Breast epithelium (tissue), 3 donors: ENCODE data around the gene TTC23.

Experiments
- CTCF ChIP-seq, 3 donors: fragments of 450-650 bp; IDR thresholded peaks; one replicate each; pipeline ENCODE4 v1.5.1; 2016 to 2017; ENCODE audit warnings: antibody characterized with exemption in 3 of 3, mild to moderate bottlenecking in 3 of 3, moderate library complexity in 3 of 3
- POLR2A ChIP-seq: fragments of 450-650 bp; IDR thresholded peaks from one replicate; pipeline ENCODE4 v1.6.1; 2016; ENCODE audit warnings: antibody characterized with exemption, mild to moderate bottlenecking, moderate library complexity
- POLR2AphosphoS5 ChIP-seq, 3 donors: sonication (generic); formaldehyde crosslinking; IDR thresholded peaks; one replicate each; pipeline ENCODE4 v1.6.1; 2017; ENCODE audit warnings: antibody characterized with exemption in 3 of 3

DNA sequence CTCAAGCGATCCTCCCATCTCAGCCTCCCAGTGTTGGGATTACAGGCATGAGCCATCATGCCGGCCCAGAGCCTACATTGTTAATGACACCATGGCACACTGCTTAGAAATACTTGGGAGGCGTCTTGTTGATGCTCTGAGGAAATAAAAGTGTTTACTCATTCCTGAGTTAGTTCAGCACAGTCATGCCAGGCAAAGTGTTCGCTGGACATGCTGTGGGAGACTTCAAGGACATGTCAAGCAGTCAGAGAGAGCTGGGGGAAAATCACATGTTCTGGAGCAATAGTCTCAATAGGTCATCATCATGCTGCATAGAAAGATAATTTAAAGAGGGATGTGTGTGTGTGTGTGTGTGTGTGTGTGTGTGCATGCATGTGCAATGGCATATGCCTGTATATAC, 37.5 kb downstream of the TTC23 start:
- TF ChIP-seq POLR2A (no peak), CTCF (IDR thresholded peaks at IDR 0.05) (no peak), POLR2AphosphoS5 (IDR thresholded peaks at IDR 0.05) (no peak)
